HEK293T (cell line): Measurements from ENCODE around the gene ALDH1A3.
A peak's percentile ranks its signal among the peaks of the same experiment; 100 is the strongest.

Experiments
- CTCF ChIA-PET: fragments of 350-600 bp; formaldehyde crosslinking; extraction: SDS; loops from one replicate; lab custom pipeline; 2021; ENCODE audit warnings: antibody characterized with exemption, inconsistent platforms; lab: Yijun Ruan, JAX
- POLR2A ChIA-PET: fragments of 350-600 bp; formaldehyde crosslinking; extraction: SDS; loops from one replicate; lab custom pipeline; 2020; ENCODE audit warnings: antibody characterized with exemption, inconsistent platforms; lab: Yijun Ruan, JAX
- DNase-seq: peaks from one replicate; pipeline ENCODE4 v3.0.0; 2012; ENCODE audit warnings: mixed read lengths; ENCODE audit errors: extremely low spot score
- ARNT ChIP-seq: fragments of 450-650 bp; IDR thresholded peaks from 2 replicates; pipeline ENCODE4 v1.6.1; 2017; ENCODE audit warnings: mild to moderate bottlenecking
- BHLHE40 ChIP-seq: fragments of 450-650 bp; IDR thresholded peaks from 2 replicates; pipeline ENCODE4 v1.6.1; 2016; ENCODE audit warnings: mild to moderate bottlenecking, moderate library complexity, borderline replicate concordance
- CTBP1 ChIP-seq: fragments of 450-650 bp; IDR thresholded peaks from 2 replicates; pipeline ENCODE4 v1.6.1; 2016; ENCODE audit warnings: borderline replicate concordance
- ELF4 ChIP-seq: fragments of 450-650 bp; IDR thresholded peaks from 2 replicates; pipeline ENCODE4 v1.6.1; 2017; ENCODE audit warnings: antibody characterized with exemption
- FOXA1 ChIP-seq: fragments of 450-650 bp; IDR thresholded peaks from 2 replicates; pipeline ENCODE4 v1.6.1; 2016; ENCODE audit warnings: mild to moderate bottlenecking
- FOXK2 ChIP-seq: fragments of 450-650 bp; IDR thresholded peaks from 2 replicates; pipeline ENCODE4 v1.6.1; 2016; ENCODE audit warnings: mild to moderate bottlenecking
- FOXM1 ChIP-seq: fragments of 450-650 bp; IDR thresholded peaks from 2 replicates; pipeline ENCODE4 v1.6.1; 2017; ENCODE audit warnings: mild to moderate bottlenecking, borderline replicate concordance
- HDGF ChIP-seq: fragments of 450-650 bp; IDR thresholded peaks from 2 replicates; pipeline ENCODE4 v1.6.1; 2017; ENCODE audit warnings: antibody characterized with exemption, borderline replicate concordance
- L3MBTL2 ChIP-seq: fragments of 450-650 bp; conservative IDR thresholded peaks from 2 replicates; pipeline ENCODE4 v1.6.1; 2016; ENCODE audit warnings: mild to moderate bottlenecking
- LEF1 ChIP-seq: fragments of 450-650 bp; IDR thresholded peaks from 2 replicates; pipeline ENCODE4 v1.6.1; 2017; ENCODE audit warnings: mild to moderate bottlenecking, borderline replicate concordance
- NFRKB ChIP-seq: fragments of 450-650 bp; IDR thresholded peaks from 2 replicates; pipeline ENCODE4 v1.6.1; 2016; ENCODE audit warnings: mild to moderate bottlenecking, moderate library complexity
- SUZ12 ChIP-seq: fragments of 450-650 bp; IDR thresholded peaks from 2 replicates; pipeline ENCODE4 v1.6.1; 2016; ENCODE audit warnings: mild to moderate bottlenecking
- TARDBP ChIP-seq: fragments of 450-650 bp; IDR thresholded peaks from 2 replicates; pipeline ENCODE4 v1.6.1; 2016
- ZNF384 ChIP-seq: fragments of 450-650 bp; IDR thresholded peaks from 2 replicates; pipeline ENCODE4 v1.6.1; 2016
- TF ChIP-seq, protein P1 (sequence below): fragments of 450-650 bp; IDR thresholded peaks from 2 replicates; pipeline ENCODE4 v1.6.1; 2016

ALDH1A3 gene

DNA sequence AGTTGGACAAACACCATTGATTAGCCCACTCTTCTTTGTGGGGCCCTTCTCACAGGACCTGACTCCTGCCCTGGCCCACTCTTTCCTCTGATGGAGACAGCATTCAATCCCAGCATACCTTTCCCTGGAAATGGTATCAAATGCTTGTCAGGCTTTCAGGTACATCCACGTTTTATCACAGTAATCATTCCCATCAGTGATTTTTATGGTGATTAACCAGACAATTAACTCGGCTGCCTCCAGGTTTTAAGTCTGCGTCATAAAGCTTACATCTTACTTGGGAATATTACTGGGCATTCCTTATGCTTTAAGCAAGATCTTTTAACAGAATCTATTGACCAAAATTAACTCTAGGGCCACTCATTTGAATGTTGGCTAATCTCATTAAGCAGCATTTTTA, 72.9 kb downstream of the ALDH1A3 start:
- no peak for DNase-seq
- TF ChIP-seq ZNF384 (no peak), FOXA1 (no peak), CTBP1 (no peak)
- TF ChIP-seq, protein P1, sequence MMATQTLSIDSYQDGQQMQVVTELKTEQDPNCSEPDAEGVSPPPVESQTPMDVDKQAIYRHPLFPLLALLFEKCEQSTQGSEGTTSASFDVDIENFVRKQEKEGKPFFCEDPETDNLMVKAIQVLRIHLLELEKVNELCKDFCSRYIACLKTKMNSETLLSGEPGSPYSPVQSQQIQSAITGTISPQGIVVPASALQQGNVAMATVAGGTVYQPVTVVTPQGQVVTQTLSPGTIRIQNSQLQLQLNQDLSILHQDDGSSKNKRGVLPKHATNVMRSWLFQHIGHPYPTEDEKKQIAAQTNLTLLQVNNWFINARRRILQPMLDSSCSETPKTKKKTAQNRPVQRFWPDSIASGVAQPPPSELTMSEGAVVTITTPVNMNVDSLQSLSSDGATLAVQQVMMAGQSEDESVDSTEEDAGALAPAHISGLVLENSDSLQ, result 0 out of 2 replicates have a peak, but pooled peaks have one; percentile 7
- ChIA-PET POLR2A (no interaction called here), CTCF (no interaction called here)

DNA sequence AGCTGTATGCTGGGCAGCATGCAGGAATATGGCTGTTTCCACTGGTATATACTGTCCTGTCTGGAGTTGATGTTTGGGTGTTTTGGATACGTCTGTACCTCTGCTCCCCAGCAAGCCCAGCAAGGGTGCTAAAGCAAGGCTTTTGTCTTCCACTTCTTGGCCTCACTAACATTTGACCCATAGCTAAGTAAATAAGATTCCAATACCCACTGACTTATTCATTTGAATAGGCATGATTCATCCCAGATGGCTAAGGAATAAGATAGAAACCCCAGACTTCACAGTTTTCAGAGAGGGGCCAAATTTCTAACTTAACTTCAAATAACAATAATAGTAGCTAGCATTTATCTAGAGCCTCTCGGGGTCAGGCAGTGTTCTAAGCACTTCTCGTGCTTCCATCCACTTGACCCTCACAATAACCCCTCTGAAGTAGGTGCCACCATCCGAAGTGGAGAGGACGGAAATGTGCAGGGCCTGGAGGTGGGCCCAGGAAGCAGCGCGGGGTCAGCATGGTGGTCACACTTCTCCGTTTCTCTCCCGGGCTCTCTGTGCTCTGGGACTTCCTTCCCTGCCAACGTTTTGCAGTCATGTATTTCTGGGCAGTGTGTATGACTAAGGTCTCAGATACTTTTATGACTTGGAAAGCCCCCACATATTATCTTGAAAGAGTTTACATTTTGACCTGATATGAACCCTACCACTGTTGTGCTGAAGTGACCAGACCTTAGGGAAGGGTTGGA, 78.9 kb downstream of the ALDH1A3 start:
- TF ChIP-seq LEF1 (no peak), CTBP1 (no peak), ELF4 (no peak)
- no peak for DNase-seq
- CTCF ChIA-PET, result no interaction called here
- POLR2A ChIA-PET, result no interaction called here

DNA sequence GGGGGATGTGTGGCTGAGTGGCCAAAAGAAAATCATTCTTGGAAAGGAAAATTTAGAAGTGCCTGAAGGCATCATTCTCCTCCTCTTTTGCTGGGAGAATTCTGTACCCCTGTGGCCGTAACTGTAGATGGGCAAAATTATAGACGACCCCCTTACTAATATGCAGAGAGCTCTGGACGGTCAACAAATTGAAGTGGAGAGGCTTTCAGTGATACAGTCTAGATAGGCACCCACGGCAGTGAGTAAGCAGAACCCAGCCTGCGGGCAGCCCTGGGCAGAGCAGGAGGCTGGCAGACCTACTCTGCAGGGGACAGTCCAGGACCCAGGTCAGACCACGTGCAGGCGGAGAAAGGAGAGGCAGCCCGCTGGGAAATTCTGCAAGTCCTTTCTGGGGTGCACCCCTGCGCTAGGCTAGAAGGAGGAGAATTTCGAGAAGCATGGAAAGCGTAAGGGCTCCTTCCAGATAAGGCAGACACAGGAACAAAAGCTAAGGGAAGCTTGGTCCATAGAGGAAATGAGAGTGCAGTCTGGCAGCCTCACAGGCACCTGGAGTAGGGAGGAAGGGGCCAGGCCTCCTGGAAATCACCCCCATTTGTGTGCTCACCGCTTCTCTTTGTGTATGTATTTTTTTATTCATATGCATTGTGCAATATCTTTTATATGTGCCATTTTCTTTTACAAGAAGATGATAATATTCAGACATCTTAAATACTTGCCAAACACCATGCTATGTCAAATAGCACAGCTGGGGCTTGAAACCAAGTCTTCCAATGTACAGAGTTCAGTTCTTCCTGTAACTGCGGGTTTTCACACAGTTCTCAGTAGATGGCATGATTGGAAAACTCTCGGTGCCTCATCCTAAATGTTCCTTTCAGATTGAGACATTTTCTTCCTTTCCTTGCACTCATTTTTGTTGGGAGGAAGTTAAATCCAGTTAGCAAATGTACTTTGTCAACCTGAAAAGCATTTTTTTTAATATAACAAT, 79.7 kb downstream of the ALDH1A3 start:
- ChIA-PET CTCF (no interaction called here), POLR2A (no interaction called here)
- no peak for TF ChIP-seq TARDBP
- no peak for TF ChIP-seq FOXM1
- TF ChIP-seq HDGF, result no peak
- no peak for TF ChIP-seq ELF4
- TF ChIP-seq ARNT, result no peak
- TF ChIP-seq, protein P1, result no peak
- TF ChIP-seq BHLHE40, result no peak
- TF ChIP-seq CTBP1, result no peak
- TF ChIP-seq NFRKB, result no peak
- TF ChIP-seq FOXA1, result no peak
- no peak for TF ChIP-seq ZNF384
- no peak for TF ChIP-seq L3MBTL2
- no peak for TF ChIP-seq SUZ12
- TF ChIP-seq LEF1, result no peak
- no peak for TF ChIP-seq FOXK2
- no peak for DNase-seq
